ENCODE results near the gene SUV39H1.

Gene SUV39H1

GRCh38 chrX:48715876-48716502 lies 19.5 kb downstream of the SUV39H1 start:
- DNase-seq, result no peak

GRCh38 chrX:48719958-48720357 lies 23.4 kb downstream of the SUV39H1 start:
- DNase-seq, result no peak

GRCh38 chrX:48720577-48721250 lies 24.2 kb downstream of the SUV39H1 start:
- no peak for DNase-seq

- DNase-seq, result no peak
Measured at GRCh38 chrX:48721916-48722315, 25.4 kb downstream of the SUV39H1 start.

GRCh38 chrX:48726596-48726995 lies 30.1 kb downstream of the SUV39H1 start:
- no peak for DNase-seq

- no peak for DNase-seq
Measured at GRCh38 chrX:48728653-48729052, 32.1 kb downstream of the SUV39H1 start.

GRCh38 chrX:48736303-48736702 lies 39.8 kb downstream of the SUV39H1 start:
- DNase-seq, result no peak

GRCh38 chrX:48736878-48737212 lies 40.3 kb downstream of the SUV39H1 start:
- DNase-seq, result no peak

GRCh38 chrX:48737213-48737938 lies 40.8 kb downstream of the SUV39H1 start:
- DNase-seq, result peak; percentile 80

GRCh38 chrX:48737940-48738339 lies 41.4 kb downstream of the SUV39H1 start:
- no peak for DNase-seq

- no peak for DNase-seq
Measured at GRCh38 chrX:48741834-48742233, 45.3 kb downstream of the SUV39H1 start.

GRCh38 chrX:48745222-48745621 lies 48.7 kb downstream of the SUV39H1 start:
- DNase-seq, result no peak

- no peak for DNase-seq
Measured at GRCh38 chrX:48747415-48748016, 51.0 kb downstream of the SUV39H1 start.

- no peak for DNase-seq
Measured at GRCh38 chrX:48749182-48749581, 52.6 kb downstream of the SUV39H1 start.

- no peak for DNase-seq
Measured at GRCh38 chrX:48751343-48751742, 54.8 kb downstream of the SUV39H1 start.

GRCh38 chrX:48752498-48752897 lies 56.0 kb downstream of the SUV39H1 start:
- no peak for DNase-seq

- DNase-seq, result no peak
Measured at GRCh38 chrX:48753708-48754228, 57.2 kb downstream of the SUV39H1 start.

- DNase-seq, result no peak
Measured at GRCh38 chrX:48754238-48754637, 57.7 kb downstream of the SUV39H1 start.
